SIG-M5 treated with dmso at 0.1 percent for 504 hours (cell line): ENCODE results near the gene HOMER3.

Source experiments
- DNase-seq: peaks from one replicate; lab custom pipeline; 2025; ENCODE audit not compliant: unreplicated experiment; lab: John Stamatoyannopoulos, UW

HOMER3 gene

GRCh38 chr19:18883526-18884304 lies 57.3 kb downstream of the HOMER3 start:
- DNase-seq, result no peak

GRCh38 chr19:18881491-18881890 lies 59.5 kb downstream of the HOMER3 start:
- no peak for DNase-seq

- DNase-seq, result peak; percentile 45
Observed at GRCh38 chr19:18879579-18880373, 61.2 kb downstream of the HOMER3 start.
